HepG2 (cell line): ENCODE results near the gene BSND.

ENCODE experiments used
- DRAP1 ChIP-seq: IDR thresholded peaks from 2 replicates; pipeline ENCODE4 v1.6.1; 2016; ENCODE audit warnings: missing genetic modification reagents, missing compliant biosample characterization
- EP300 ChIP-seq, 3 experiments: sonication (generic) in 1 of 3; formaldehyde crosslinking in 1 of 3; IDR thresholded peaks; 2 replicates each; pipeline versions ENCODE4 v1.5.1 to v1.6.1; 2011 to 2020; ENCODE audit warnings: low read depth in 2 of 3, low read length in 2 of 3, borderline replicate concordance in 1 of 3, improper control_type of control experiment in 1 of 3, mild to moderate bottlenecking in 1 of 3, missing genetic modification reagents in 1 of 3, moderate library complexity in 1 of 3
- EZH2 ChIP-seq: conservative IDR thresholded peaks from 2 replicates; pipeline ENCODE4 v1.6.1; 2012; ENCODE audit warnings: mild to moderate bottlenecking, low read depth, low read length, moderate library complexity
- FOXM1 ChIP-seq: sonication (generic); formaldehyde crosslinking; IDR thresholded peaks from 2 replicates; pipeline ENCODE4 v1.5.0; 2020; ENCODE audit warnings: missing genetic modification reagents
- MAFF ChIP-seq: IDR thresholded peaks from 2 replicates; pipeline ENCODE4 v1.6.1; 2011; ENCODE audit warnings: low read depth, low read length, improper control_type of control experiment
- MEIS1 ChIP-seq: sonication (generic); formaldehyde crosslinking; IDR thresholded peaks from 2 replicates; pipeline ENCODE4 v1.9.0; 2021; ENCODE audit warnings: mild to moderate bottlenecking, missing genetic modification reagents, moderate library complexity, borderline replicate concordance
- PCBP2 ChIP-seq: fragments of 200-400 bp; formaldehyde crosslinking; optimal IDR thresholded peaks from 2 replicates; pipeline ENCODE3; 2018; ENCODE audit warnings: low read length, low read depth; ENCODE audit not compliant: poor library complexity, severe bottlenecking
- PREB ChIP-seq: sonication (generic); formaldehyde crosslinking; IDR thresholded peaks from 2 replicates; pipeline ENCODE4 v1.4.0; 2020; ENCODE audit warnings: missing genetic modification reagents
- YY1 ChIP-seq: IDR thresholded peaks from 2 replicates; pipeline ENCODE4 v1.6.1; 2011; ENCODE audit warnings: low read length, low read depth, moderate library complexity, mild to moderate bottlenecking; ENCODE audit not compliant: insufficient read depth, insufficient replicate concordance
- ZBTB4 ChIP-seq: sonication (generic); formaldehyde crosslinking; IDR thresholded peaks from 2 replicates; pipeline ENCODE4 v1.4.0; 2020; ENCODE audit warnings: missing genetic modification reagents, mild to moderate bottlenecking, borderline replicate concordance
- ZNF33B ChIP-seq: sonication (generic); formaldehyde crosslinking; IDR thresholded peaks from 2 replicates; pipeline ENCODE4 v1.5.1; 2020; ENCODE audit warnings: mild to moderate bottlenecking, missing genetic modification reagents
- TF ChIP-seq, protein P1 (sequence below): sonication (generic); formaldehyde crosslinking; IDR thresholded peaks from 2 replicates; pipeline ENCODE4 v1.5.0; 2020; ENCODE audit warnings: mild to moderate bottlenecking, missing genetic modification reagents, moderate library complexity

- TF ChIP-seq DRAP1 (no peak), FOXM1 (CRISPR knock-in tag) (no peak), MAFF (no peak), PREB (CRISPR knock-in tag) (no peak), PCBP2 (no peak), MEIS1 (CRISPR knock-in tag) (no peak), YY1 (no peak), EZH2 (no peak), ZBTB4 (CRISPR knock-in tag) (no peak), ZNF33B (CRISPR knock-in tag) (no peak), EP300 (IDR thresholded peaks at IDR 0.05; ENCODE audit: low read depth in 2 of 2, low read length in 2 of 2) (no peak), EP300 (CRISPR knock-in tag; IDR thresholded peaks at IDR 0.05; ENCODE audit: borderline replicate concordance) (no peak)
- TF ChIP-seq, protein P1, sequence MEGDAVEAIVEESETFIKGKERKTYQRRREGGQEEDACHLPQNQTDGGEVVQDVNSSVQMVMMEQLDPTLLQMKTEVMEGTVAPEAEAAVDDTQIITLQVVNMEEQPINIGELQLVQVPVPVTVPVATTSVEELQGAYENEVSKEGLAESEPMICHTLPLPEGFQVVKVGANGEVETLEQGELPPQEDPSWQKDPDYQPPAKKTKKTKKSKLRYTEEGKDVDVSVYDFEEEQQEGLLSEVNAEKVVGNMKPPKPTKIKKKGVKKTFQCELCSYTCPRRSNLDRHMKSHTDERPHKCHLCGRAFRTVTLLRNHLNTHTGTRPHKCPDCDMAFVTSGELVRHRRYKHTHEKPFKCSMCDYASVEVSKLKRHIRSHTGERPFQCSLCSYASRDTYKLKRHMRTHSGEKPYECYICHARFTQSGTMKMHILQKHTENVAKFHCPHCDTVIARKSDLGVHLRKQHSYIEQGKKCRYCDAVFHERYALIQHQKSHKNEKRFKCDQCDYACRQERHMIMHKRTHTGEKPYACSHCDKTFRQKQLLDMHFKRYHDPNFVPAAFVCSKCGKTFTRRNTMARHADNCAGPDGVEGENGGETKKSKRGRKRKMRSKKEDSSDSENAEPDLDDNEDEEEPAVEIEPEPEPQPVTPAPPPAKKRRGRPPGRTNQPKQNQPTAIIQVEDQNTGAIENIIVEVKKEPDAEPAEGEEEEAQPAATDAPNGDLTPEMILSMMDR: no peak
Observed at GRCh38 chr1:55043726-55044125, 45.0 kb downstream of the BSND start.
